ENCODE data around the gene ISOC2.
"Not testable (repeated sequence)": the region's sequence is repeated elsewhere in the genome, so short reads cannot be mapped to it uniquely, and the experiment has no call there.

The ISOC2 gene

DNA sequence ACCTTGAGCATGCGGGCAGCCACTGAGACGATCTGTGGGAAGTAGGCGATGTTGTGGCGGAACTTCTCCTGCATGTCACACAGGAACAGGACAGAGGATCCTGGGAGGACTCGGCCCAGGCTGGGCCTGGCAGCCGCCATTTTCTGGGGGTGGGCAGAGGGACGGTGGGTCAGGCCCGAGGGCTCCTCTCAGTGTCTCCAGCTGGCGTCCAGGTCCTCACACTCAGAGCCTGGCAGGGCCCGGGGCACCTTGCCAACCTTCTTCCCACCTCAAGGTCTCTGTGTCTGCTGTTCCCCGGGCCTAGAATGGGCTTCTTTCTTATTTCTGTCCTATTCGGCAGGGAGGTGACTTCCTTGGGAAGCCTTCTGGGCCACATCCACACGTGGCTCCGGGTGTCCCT is 5.1 kb downstream of the ISOC2 start:
- DNase-seq: no peak

DNA sequence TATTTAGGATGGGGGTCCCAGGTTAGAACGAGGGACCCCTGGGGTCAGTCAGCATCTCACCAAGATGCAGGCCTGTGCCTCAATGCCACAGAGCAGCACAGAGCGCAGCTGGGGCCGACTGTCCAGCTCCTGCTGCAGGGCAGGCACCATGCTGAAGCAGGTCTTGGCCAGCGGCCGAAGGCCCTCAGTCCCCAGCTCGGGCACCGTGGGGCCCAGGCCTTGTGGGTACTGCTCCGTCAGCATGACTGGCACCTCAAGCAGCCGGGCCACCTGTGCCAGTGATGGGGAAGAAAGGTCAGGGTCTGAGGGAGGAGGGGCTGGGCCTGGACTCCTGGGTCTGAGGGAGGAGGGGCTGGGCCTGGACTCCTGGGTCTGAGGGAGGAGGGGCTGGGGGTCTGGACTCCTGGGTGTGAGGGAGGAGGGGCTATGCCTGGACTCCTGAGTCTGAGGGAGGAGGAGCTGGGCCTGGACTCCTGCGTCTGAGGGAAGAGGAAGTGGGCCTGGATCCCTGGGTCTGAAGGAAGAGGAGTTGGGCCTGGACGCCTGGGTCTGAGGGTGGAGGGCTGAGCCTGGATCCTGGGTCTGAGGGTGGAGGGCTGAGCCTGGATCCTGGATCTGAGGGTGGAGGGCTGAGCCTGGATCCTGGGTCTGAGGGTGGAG is 5.7 kb downstream of the ISOC2 start:
- DNase-seq: no peak

DNA sequence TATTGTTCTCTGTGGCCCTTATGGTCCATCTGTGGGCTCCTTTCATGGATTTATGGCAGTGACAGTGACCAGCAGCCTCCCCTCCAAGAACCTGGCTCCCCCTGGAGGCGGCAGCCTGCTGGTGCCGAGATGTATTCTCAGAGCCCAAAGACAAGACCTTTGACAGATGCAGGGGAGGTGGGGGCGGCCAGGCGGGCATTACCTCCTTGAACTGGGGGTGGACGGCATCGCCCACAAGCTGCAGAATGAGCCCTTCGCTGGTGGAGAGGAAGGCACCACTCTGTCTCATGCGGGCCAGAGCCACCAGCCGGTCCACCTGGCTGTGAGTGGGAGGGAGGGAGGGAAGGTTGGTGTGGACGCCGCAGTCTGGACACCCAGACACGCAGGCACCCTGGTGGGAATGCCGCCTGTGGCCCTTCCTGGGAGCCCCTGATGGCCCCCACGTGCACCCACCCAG is 6.6 kb downstream of the ISOC2 start:
- peak; percentile 50 for DNase-seq

DNA sequence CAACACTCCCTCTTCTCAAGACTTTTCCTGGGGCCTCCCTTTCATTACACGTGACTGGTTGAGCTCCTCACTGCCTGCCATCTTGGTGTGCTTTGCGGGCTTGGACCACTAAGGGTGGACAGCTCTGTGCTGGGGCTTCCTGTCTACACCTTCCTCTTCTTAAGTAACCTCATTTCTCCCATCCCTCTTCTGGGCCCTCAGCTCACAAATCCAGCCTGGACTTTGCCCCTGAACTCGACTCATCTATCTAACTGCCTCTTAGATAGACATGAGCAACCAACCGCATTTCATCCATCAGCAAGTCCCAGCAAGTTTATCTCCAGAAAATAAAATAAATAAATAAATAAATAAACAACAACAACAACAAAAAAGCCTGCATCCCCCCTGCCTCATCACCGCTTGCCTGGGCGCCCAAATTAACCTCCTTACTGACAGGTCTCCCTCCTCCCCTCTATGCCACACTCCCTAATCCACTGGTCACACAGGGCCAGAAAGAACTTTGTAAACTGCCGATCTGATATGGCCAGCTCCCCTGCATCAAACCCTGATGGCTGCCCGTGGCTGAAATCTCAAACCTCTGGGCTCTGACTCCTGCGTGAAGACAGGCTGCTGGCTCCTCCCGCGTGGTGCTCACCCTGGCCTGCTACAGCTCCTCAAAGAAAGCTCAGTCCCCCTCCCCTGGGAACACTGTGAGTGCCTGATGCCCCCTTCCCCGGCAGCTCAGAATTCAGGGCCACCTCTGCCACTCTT is 7.8 kb downstream of the ISOC2 start:
- no peak for DNase-seq

DNA sequence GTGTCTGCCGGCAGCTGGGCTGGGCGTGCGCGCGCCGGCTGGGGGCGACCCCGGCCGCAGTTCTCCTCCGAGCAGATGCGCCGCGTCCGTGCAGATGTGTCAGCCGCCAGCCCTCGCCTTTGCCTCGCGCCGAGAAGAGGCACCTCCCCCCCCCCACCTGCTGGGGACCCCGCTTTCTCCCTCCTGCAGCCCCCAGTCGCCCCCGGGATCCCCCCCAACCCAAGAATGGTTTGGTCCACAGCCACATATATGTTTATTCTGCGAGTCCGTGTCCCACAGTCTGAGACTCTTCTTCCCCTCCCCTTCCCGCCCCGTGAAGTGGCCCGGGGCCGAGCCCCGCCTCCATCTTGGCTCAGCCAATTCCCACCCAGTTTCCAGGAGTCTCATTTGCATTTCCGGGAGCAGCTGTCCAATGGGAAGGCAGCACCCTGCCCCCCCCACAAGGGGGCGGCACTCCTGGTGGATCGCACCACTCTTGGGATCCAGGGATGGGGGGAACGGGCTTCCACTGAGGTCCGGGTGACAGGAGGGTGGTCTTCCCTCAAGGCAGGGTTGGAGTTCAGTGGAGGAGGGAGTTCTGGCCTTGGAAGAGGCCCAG is 8.6 kb downstream of the ISOC2 start:
- DNase-seq: peak; percentile 47 to 49

DNA sequence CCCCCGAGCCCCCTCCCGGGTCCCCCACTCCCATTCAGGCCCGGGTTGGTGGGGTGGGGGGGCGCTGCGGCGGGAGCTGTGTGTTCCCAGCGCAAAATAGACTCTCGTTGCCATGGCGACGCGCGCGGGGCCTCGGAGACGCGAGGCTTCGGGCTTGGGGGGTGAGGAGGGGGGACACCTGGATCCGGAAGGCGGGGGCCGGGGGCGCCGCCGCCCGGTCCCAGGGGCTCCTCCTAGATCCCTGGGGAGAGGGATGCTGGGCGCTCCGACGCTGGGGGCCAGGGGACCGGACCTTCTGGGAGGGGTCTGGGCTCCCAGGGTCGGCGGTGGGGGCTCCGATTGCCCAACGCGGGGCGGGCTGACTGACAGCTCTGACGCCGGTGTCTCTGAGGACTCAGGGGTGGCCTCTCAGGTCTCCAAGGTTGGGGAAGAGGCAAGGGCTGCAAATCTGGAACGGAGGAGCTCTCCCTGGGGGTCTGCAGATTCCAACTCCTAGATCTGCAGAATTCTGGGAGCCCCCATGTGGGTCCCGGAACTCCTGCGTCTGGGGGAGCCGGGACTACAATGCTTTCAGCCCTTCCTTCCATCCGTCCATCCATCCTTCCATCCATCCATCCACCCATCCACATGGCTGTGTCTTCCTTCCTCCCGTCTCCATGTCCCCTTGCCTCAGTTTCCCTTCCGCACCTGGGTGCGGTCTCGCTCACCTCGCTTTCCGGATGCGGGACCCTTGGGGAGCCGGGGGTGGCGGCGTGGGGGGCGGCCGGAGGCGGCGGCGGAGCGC is 9.3 kb downstream of the ISOC2 start:
- no peak for DNase-seq

DNA sequence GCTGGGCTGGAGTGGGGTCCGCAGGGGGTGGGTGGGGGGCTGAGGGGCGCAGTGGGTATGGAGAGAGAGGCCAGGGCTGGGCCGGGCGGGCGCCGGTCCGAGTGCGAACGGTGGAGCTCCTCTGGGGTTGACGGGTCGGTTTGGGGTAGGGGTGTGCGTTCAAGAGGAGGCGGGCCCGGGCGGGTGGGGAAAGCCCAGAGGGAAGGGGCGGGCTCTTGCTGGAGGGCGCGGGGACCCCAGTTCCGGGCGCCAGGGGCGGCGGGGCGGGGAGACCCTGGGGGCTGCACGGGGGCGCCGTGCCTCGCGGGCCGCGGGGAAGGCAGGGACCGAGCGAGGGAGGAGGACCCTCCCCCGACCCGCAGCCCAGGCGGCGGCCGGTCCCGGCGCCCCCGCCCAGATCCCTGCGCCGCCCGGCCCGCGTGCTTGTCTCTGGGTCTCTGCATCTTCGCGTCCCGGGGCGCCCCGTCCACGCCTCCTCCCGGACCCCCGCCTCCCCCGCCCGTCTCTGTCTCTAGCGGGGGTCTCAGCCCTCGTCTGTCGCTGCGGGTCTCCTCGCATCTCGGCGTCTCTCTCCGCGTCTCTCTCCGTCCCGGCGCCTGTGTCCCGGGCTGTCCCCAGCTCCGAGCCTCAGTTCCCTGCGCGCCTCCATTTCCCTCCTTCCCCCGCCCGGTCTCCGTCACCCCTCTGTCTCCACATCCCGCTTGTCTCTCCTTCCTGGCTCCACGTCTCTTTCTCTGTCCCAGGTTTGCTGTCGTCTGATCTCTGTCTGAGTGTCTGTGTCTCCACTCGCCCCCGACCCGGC is 10.1 kb downstream of the ISOC2 start:
- no peak for DNase-seq

DNA sequence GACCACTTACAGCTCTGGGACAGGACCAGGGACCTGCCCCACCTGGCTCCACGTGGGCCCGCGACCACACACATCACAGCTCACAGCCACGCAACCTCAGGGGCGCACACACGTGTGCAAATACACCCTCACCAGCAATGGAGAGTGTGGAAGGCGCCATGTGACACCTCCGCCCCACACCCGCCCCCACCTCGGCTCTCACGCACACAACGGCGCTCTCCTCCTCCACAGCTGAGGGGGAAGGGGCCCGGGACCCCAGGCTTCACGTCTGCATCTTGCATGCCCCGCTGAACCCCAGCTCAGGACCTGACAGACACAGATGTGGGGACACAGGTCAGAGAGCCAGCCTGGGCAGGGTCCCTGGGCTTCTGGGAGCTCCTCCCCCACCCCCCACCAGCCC is 12.0 kb downstream of the ISOC2 start:
- DNase-seq: no peak

DNA sequence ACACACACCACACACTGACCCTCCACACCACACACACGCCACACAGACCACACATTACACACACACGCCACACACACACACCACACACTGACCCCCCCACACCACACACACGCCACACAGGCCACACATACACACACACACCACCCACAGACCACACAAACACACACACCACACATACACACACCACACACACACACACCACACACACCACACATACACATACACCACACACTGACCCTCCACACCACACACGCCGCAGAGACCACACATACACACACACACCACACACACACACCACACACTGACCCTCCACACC is 13.3 kb downstream of the ISOC2 start:
- not testable (repeated sequence) for DNase-seq

DNA sequence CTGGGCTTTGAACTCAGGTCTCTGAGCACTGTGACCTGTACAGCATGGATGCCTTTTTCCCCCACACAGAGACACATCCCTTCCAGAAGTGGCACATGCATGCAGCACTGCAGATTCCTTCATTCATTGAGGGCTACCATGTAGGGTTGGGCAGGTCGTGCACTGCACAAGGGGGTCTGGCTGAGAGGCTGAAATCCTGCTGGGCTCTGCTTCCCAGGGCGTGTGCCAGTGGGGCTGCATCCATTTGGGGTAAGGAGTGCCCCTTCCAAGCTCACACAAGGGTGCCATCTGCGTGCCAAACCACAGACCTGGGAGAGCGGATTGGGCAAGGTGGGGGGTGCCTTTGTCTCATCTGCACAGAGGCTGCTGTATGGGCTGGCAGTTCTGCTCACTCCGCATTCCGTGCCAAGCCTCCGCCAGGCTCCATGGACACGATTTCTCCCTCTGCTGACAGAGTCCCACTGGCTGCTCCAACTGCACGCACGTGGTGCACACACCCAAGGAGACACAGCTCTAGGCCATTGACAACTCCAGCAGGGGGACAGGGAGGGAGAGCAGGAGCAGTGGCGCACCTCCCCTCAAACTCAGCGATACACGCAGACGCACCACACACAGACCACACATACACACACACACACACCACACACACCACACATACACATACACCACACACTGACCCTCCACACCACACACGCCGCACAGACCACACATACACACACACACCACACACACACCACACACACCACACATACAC is 13.8 kb downstream of the ISOC2 start:
- DNase-seq: peak in 1 of 2 experiments; percentile 19

DNA sequence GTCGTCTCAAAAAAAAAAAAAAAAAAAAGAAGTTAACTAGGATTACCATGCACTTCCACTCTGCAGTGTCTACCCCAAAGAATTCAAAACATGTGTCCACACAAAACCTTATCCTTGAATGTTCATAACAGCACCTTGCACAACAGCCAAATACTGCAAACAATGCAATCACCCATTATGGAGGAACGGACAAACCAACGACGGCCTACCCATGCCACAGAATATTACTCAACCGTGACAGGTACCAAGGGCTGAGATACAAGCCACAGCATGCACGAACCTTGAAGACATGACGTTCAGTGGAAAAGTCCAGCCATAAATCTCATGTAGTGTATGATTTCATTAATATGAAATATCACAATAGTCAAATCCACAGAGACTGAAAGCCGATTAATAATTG is 15.4 kb downstream of the ISOC2 start:
- no peak for DNase-seq

DNA sequence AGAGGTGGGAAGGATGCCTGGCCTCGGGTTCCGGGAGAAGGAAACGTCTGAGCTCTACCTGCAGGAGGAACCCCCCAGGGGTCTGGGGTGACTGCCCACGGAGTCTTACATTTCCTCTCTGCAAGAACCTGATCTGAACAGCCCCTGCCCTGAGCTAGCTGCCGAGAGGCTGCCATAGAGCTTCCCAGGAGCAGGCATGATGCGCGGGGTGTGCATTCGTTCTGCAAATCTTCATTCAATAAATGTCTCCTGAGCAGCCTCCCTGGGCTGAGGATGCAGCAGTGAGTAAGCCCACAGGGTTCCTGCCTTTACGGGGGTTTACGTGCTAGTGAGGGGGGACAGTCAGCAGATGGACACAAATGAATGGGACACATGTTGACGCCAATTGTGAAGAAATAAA is 16.8 kb downstream of the ISOC2 start:
- no peak for DNase-seq

DNA sequence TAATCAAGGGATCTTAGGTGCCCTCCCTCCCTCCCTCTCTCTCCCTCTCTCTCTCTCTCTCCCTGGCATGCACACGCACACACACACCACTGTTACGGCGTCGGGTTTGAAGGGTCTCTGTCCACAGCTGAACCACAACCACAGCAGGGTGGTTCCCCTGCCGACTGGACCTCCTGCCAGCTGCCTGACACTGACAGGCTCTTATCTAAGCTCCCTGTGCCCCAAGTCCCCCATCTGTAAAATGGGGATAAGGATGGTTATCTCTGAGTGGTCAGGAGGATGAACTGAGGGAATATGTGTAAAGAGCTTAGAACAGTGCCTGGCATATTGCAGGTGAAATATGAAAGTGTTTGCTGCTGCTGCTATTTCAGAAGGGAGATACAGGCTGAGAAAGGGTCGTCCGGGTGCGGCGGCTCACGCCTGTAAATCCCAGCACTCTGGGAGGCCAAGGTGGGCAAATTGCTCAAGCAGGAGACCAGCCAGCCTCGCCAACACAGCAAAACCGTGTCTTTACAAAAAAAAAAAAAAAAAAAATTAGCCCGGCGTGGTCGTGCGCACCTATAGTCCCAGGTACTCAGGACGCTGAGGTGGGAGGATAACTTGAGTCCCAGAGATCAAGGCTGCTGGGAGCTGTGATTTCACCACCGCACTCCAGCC is 17.5 kb downstream of the ISOC2 start:
- DNase-seq: no peak

DNA sequence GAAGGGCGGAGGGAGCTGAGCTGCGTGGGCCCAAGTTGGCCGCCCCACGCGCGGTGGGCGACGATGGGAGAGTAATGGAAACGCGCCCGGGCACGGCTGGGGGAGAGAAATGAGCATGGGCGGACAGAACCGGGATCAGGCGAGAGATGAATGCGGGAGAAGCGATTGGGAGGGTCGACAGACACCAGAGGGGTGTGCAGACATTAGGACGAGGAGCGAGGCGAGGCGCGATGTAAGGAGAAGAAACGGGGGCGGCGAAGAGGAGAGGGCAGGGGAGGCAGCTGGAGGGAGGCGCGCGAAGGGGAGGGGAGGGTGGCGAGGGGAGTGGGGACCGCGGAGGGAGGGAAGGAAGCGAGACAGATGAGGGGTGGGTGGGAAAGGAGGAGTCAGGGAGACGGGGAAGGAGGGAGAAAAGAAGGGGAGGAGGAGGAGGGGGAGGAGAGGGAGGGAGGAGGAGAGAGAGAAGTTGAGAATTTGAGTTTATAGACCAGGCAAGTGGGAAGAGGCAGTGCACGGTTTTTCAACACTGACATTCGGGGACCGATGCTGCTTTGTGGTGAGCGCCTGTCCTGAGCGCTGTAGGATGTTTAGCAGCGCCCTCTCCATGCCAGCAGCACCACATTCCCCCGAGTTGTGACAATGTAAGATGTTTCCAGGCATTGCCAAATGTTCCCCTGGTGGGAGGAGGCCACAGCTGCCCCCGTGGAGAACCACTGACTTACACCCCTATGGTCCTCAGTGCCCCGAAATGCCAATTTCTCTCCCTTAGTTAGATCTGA is 18.2 kb downstream of the ISOC2 start, which contains the start of gene SHISA7:
SHISA7 (minus strand) TSS at position 256 of the 779 bp plus-strand sequence. CDS start 437 bp downstream, outside the sequence.
- peak; percentile 12 to 41 for DNase-seq

DNA sequence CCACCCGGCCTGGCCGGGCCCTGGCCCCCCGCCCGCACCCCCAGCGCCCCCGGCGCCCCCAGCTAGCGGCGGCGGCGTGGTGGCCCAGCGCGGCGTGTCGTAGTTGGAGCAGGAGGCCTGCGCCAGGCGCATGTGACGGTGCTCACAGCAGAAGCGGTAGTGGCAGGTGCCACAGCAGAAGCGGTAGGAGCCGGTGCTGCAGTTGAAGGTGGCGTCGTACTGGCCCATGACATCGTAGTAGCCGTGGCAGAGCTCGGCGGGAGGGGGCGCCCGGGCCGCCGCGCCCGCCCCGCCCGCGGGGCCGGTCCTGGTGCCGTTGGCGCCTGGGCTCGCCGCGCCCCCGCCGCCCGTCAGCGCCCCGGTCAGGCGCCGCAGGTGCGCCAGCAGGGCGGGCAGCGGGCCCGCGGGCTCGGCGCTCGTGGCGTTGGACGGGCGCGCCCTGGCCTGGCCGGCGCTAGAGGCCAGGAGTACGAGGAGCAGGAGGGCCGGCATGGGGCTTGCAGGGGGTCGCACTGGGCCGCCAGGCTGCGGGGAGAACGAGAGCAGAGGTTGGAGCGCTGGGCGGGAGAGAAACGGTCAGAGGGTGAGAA is 19.0 kb downstream of the ISOC2 start:
- no peak for DNase-seq

DNA sequence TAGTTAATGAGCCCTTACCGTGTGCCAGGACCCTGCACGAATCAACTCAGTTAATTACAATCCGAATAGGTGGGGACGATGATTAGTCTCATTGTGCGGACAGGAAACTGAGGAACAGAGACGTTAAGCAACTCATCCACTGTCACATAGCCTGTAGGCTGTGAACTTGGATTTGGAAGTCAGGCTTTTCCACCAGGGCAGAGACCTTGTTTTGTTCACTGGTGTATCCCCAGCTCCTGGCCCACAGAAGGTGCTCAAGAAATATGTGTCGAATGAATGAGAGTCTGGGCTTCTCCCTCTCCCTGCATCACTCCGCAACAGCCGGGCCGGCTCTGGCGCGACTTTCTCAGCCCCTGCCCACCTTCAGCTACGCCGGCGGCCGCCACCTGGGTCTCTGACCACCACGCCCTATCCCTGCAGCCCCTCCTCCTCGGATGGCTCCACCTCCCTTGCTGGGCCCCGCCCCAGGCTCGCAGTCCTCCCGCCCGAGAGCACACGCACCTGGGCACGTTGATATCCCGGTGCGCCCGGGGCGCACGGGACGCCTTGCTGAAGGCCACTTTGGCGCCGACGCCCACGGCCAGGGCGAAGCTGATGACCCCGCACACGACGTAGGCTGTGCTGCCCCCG is 19.6 kb downstream of the ISOC2 start:
- DNase-seq: no peak

DNA sequence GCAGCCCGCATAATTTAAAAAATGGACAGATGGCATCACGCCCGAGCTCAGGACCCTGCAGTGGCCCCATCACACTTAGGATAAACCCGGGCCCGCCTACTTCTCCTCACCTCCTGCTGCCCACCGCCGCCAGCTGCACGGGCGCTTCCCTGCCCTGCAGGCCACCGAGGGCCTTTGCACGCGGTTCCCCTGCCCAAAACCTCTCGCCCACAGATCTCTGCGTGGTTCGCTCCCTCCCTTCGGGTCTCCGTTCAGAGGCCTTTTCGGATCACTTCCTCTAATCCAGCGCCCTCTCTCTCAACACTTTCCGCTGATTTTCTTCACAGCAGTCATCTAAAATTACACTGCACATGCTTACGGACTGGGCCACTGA is 20.1 kb downstream of the ISOC2 start:
- DNase-seq: peak; percentile 6 to 21

DNA sequence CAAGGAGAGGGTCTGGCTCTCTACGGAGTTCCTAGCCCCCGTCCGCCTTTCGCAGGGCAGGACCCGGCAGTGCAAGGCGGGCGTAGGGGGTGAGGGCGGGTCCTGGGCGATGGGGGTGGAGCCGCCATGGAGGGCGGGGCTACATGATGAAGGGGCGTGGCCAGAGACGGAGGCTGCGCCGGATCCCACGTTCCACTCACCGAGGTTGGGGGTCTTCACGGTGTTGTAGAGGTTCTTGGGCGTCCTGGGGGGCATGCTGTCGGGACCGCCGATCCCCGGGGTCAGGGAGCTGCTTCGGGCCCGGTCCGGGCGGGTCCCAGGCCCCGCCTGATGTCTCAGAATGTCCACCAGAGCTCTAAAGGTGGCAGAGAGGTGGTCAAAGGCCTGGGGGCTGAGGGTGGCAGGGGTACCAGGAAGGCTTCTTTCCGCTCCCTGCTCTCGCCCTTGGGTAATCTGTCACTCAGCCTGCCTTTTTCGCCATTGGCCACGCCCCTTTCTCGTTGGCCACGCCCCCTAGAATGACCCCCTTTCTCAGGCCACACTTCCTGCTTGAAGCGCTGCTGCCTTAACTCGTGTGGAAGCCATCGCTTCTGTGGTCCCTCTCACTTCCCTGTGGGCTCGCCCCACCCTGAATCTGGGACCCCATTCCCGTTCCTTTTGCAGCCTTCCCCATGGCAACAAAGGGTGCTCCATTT is 20.9 kb downstream of the ISOC2 start:
- no peak for DNase-seq

DNA sequence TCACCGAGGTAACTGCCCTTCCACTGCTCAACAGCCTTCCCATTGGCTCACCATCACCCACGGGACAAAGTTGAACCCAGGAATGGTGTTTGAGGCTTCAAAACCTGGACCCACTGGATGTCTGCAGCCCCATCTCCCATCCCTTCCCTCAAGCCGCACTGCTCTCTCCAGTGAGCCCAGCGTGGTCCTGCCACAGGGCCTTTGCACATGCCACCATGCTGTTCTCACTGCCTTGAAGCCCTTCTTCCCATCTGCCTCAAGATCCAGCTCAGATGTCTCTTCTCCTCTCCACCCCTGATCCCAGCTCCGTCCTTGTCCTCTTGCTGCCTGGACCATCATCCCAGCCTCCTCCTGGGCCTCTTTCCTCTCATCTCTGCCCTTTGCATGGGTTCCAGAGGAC is 22.4 kb downstream of the ISOC2 start:
- DNase-seq: no peak

Data from Kasumi-1 (cell line).